ENCODE results near the gene HEXIM2. TPM values are rescaled to one million over a fixed set of nuclear protein-coding genes. Genes with fewer than 3 reads are reported as not detected.

The HEXIM2 gene
- total and polyA plus RNA-seq, 2 of the 13 experiments (the other 11 are each of a cell fraction or from before 2014, with no cell fraction given) = 27.1 to 32.4 TPM

GRCh38 chr17:45143094-45143670 is 18.5 kb upstream of the HEXIM2 start:
- ATAC-seq = no peak
- Histone ChIP-seq H3K27ac (ENCODE audit: extremely low read length, insufficient read depth, low read length) (no peak overlapping the region), H3K4me2 (ENCODE audit: low read depth, low read length) (no peak overlapping the region), H3K79me2 (ENCODE audit: insufficient read depth, low read length) (no peaks in the 10 kb centered on the region), H3K9ac (ENCODE audit: insufficient read depth, low read depth, low read length) (no peak overlapping the region), H3K4me1 (ENCODE audit: insufficient read depth, low read length) (peaks cover 11% of the 10 kb centered on the region), H3K4me3 (replicated peaks in 1 of 3; ENCODE audit: insufficient read depth in 1 of 3, low read depth in 2 of 3, low read length in 3 of 3) (no peak overlapping the region), H3K36me3 (replicated peaks in 1 of 2; ENCODE audit: control insufficient read depth in 1 of 2, insufficient read depth in 2 of 2, low read length in 2 of 2) (peaks cover 0 to under 1% of the 10 kb centered on the region in 2 experiments; a peak in 2 of 5 replicates), H4K20me1 (ENCODE audit: insufficient read depth, low read length) (no peaks in the 10 kb centered on the region), H3K9me3 (ENCODE audit: low read length) (no peaks in the 10 kb centered on the region), H3K27me3 (ENCODE audit: control insufficient read depth in 1 of 2, insufficient read depth in 2 of 2, low read length in 2 of 2) (no peaks in the 10 kb centered on the region; a peak in 1 of 5 replicates), H2AFZ (ENCODE audit: low read length) (no peak overlapping the region)
- no peak for FAIRE-seq
- BruUV-seq (replicated peaks) = no TSS peak
- TF ChIP-seq ZUFSP (CRISPR knock-in tag; IDR thresholded peaks at IDR 0.05; ENCODE audit: borderline replicate concordance) (no peak), POLR2A (IDR thresholded peaks at IDR 0.05; ENCODE audit: insufficient read depth in 1 of 2, low read depth in 2 of 2, low read length in 2 of 2) (peak in 1 of 2 experiments; percentile 28; a peak in 1 of 4 replicates), KDM5B (CRISPR knock-in tag; IDR thresholded peaks at IDR 0.05; ENCODE audit: borderline replicate concordance) (no peak), ONECUT2 (CRISPR knock-in tag; IDR thresholded peaks at IDR 0.05) (no peak), FOXP4 (CRISPR knock-in tag; IDR thresholded peaks at IDR 0.05) (no peak), HNRNPK (IDR thresholded peaks at IDR 0.05; ENCODE audit: low read depth, low read length, poor library complexity, severe bottlenecking) (no peak), ZFP36 (IDR thresholded peaks at IDR 0.05; ENCODE audit: borderline replicate concordance, low read depth, low read length, partially characterized antibody) (no peak), UBTF (CRISPR knock-in tag; IDR thresholded peaks at IDR 0.05) (no peak), FOXC1 (CRISPR knock-in tag; IDR thresholded peaks at IDR 0.05; ENCODE audit: borderline replicate concordance) (no peak), POLR2G (IDR thresholded peaks at IDR 0.05; ENCODE audit: low read depth, low read length) (0 out of 2 replicates have a peak, but pooled peaks have one; percentile 20), MED13 (CRISPR knock-in tag; IDR thresholded peaks at IDR 0.05) (no peak), ZIK1 (CRISPR knock-in tag; IDR thresholded peaks at IDR 0.05; ENCODE audit: borderline replicate concordance, low read depth) (0 out of 2 replicates have a peak, but pooled peaks have one; percentile 43), PBX3 (CRISPR knock-in tag; IDR thresholded peaks at IDR 0.05; ENCODE audit: borderline replicate concordance) (no peak), HNRNPUL1 (IDR thresholded peaks at IDR 0.05; ENCODE audit: low read depth, low read length) (no peak), GABPA (IDR thresholded peaks at IDR 0.05; ENCODE audit: low read depth, low read length) (no peak), GABPA (CRISPR knock-in tag; IDR thresholded peaks at IDR 0.05; ENCODE audit: low read depth) (no peak), ZNF569 (CRISPR knock-in tag; IDR thresholded peaks at IDR 0.05; ENCODE audit: borderline replicate concordance) (no peak)
- intact Hi-C loops (cut with micrococcal nuclease; ENCODE audit: unreplicated experiment) = no loop called here
- in situ Hi-C loops (cut with HindIII; ENCODE audit: extremely low pct_ligation_motif_present, low pct_unique_long_range_greater_than_20kb) = no loop called here
- DNase-seq (ENCODE audit: low spot score) = no peak
- CTCF ChIA-PET (ENCODE audit: low intra/inter-chr PET ratio, low total read pairs) = no interaction called here
- POLR2A ChIA-PET = no interaction called here
- WGBS (ENCODE audit: low lambda C conversion rate) = 96% methylated on average over 8 of the region's 13 CpGs
